ENCODE measurements around the gene SMIM7. TPM values are rescaled to one million over a fixed set of nuclear protein-coding genes. Genes with fewer than 3 reads are reported as not detected.
A peak's percentile ranks its signal among the peaks of the same experiment; 100 is the strongest.

The SMIM7 gene
- total RNA-seq, 1 experiment from 2014 or later = 55.9 TPM

- ChIA-PET POLR2A (interaction anchor here (0.6 to 1.0 kb wide), 2 partner anchors 16 to 28 kb away, joined by 3 to 4 read pairs; no protein-coding TSS in a partner anchor), CTCF (interaction anchor here (0.8 to 1.8 kb wide), 6 partner anchors 10 to 187 kb away, joined by 3 to 4 read pairs (median 3); partner anchors contain the start of gene TMEM38A)
- peak; percentile 86 for ATAC-seq
- Mint-ChIP-seq H3K36me3 (peaks cover 14% of the 10 kb centered on the region; the same call in 1 of the 2 replicates), H3K27me3 (ENCODE audit: low read depth) (no peaks in the 10 kb centered on the region), H3K4me1 (peaks cover 29% of the 10 kb centered on the region), H3K27ac (peak within 1 kb of the TSS; percentile 98), H3K4me3 (peak within 1 kb of the TSS; percentile 95), H3K9me3 (no peaks in the 10 kb centered on the region)
- DNase-seq (ENCODE audit: low spot score) = peak; percentile 95
- TF ChIP-seq ATF3 (CRISPR knock-in tag; conservative IDR thresholded peaks at IDR 0.05) (no peak), MYBL2 (CRISPR knock-in tag; IDR thresholded peaks at IDR 0.05) (no peak; the same call in 1 of the 2 replicates), USF1 (CRISPR knock-in tag; IDR thresholded peaks at IDR 0.05) (peak; percentile 46; the same call in 1 of the 2 replicates), FOXK1 (CRISPR knock-in tag; IDR thresholded peaks at IDR 0.05) (peak; percentile 70), FOXJ3 (CRISPR knock-in tag; IDR thresholded peaks at IDR 0.05; ENCODE audit: borderline replicate concordance) (no peak), CBFB (CRISPR knock-in tag; IDR thresholded peaks at IDR 0.05; ENCODE audit: low read depth) (no peak), ZNF512 (CRISPR knock-in tag; IDR thresholded peaks at IDR 0.05; ENCODE audit: borderline replicate concordance) (no peak), HMGXB4 (CRISPR knock-in tag; IDR thresholded peaks at IDR 0.05) (no peak; the same call in 1 of the 2 replicates), RELA (CRISPR knock-in tag; IDR thresholded peaks at IDR 0.05; ENCODE audit: borderline replicate concordance) (no peak), E2F4 (CRISPR knock-in tag; IDR thresholded peaks at IDR 0.05; ENCODE audit: borderline replicate concordance, low read depth) (0 out of 2 replicates have a peak, but pooled peaks have one; percentile 32), ZNF219 (CRISPR knock-in tag; IDR thresholded peaks at IDR 0.05; ENCODE audit: borderline replicate concordance) (no peak), AR (CRISPR knock-in tag; IDR thresholded peaks at IDR 0.05) (no peak), NFE2L1 (CRISPR knock-in tag; IDR thresholded peaks at IDR 0.05) (no peak), ZBTB21 (CRISPR knock-in tag; IDR thresholded peaks at IDR 0.05; ENCODE audit: borderline replicate concordance) (no peak), RORB (CRISPR knock-in tag; IDR thresholded peaks at IDR 0.05) (no peak), SMAD4 (CRISPR knock-in tag; IDR thresholded peaks at IDR 0.05) (no peak), ZNF317 (CRISPR knock-in tag; IDR thresholded peaks at IDR 0.05; ENCODE audit: borderline replicate concordance, low read depth) (no peak), GABPB1 (CRISPR knock-in tag; IDR thresholded peaks at IDR 0.05) (no peak), CTCF (IDR thresholded peaks at IDR 0.05) (no peak), FOXP4 (CRISPR knock-in tag; IDR thresholded peaks at IDR 0.05) (0 out of 2 replicates have a peak, but pooled peaks have one; percentile 33), OVOL2 (CRISPR knock-in tag; IDR thresholded peaks at IDR 0.05; ENCODE audit: borderline replicate concordance) (no peak)
These were observed 31.6 kb downstream of the SMIM7 start, which contains the start of gene MED26 for GRCh38 chr19:16628183-16628983. TSS of gene MED26 (minus strand) at chr19:16628204. CDS start at chr19:16627943, 261 bp downstream.

Measured in WTC11 (cell line).